SHP77 treated with DMSO at 0.1 percent for 48 hours (cell line): ENCODE results near the gene NRF1.

Experiments
- DNase-seq: peaks from one replicate; lab custom pipeline; 2025; lab: John Stamatoyannopoulos, UW

The NRF1 gene

GRCh38 chr7:129804111-129804889 lies 192.8 kb downstream of the NRF1 start:
- no peak for DNase-seq

GRCh38 chr7:129804890-129805719 lies 193.6 kb downstream of the NRF1 start:
- no peak for DNase-seq
